ENCODE data around the gene ACP7.
"Not testable (repeated sequence)": the region's sequence is repeated elsewhere in the genome, so short reads cannot be mapped to it uniquely, and the experiment has no call there.

ACP7 gene

DNA sequence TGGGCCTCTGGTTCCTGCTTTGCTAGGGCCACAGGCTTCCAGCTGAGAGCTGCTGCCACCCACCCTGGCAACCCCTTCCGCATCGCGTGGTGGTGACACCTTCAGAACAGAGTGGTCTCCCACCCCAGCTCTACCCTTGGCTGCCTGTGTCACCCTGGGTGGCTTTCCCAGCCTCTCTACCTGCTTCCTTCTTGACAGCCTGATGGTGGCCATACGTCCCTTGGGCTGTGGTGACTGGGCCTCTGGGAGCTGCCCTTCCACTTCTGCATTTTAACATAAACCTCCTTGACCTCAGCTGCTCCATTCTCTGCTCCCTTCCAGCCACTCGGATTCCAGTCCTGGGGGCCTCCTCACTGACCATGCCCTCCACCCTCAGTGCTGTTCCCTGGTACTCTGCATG, 58.5 kb downstream of the ACP7 start:
- no peak overlapping the region for H3K4me3 ChIP-seq (ENCODE audit: low read length)
- DNase-seq (ENCODE audit: low read depth, low spot score) = no peak

GRCh38 chr19:39143757-39144289, 59.7 kb downstream of the ACP7 start:
- not testable (repeated sequence) for H3K4me3 ChIP-seq (ENCODE audit: low read length); DNase-seq (ENCODE audit: low read depth, low spot score)

GRCh38 chr19:39144290-39145071, 60.3 kb downstream of the ACP7 start:
- no peak for DNase-seq (ENCODE audit: low read depth, low spot score)

GRCh38 chr19:39145180-39145953, 61.2 kb downstream of the ACP7 start:
- no peak for DNase-seq (ENCODE audit: low read depth, low spot score)
- no peak overlapping the region for H3K4me3 ChIP-seq (ENCODE audit: low read length)

More at GRCh38 chr19:39144290-39145071, 60.3 kb downstream of the ACP7 start:
- H3K4me3 ChIP-seq (ENCODE audit: low read length) = no peak overlapping the region

- no peak overlapping the region for H3K4me3 ChIP-seq (ENCODE audit: low read length)
- no peak for DNase-seq (ENCODE audit: low read depth, low spot score)
These were observed 61.9 kb downstream of the ACP7 start for GRCh38 chr19:39146091-39146490.

GRCh38 chr19:39146686-39147450, 62.7 kb downstream of the ACP7 start:
- no peak overlapping the region for H3K4me3 ChIP-seq (ENCODE audit: low read length)
- DNase-seq (ENCODE audit: low read depth, low spot score) = no peak

DNA sequence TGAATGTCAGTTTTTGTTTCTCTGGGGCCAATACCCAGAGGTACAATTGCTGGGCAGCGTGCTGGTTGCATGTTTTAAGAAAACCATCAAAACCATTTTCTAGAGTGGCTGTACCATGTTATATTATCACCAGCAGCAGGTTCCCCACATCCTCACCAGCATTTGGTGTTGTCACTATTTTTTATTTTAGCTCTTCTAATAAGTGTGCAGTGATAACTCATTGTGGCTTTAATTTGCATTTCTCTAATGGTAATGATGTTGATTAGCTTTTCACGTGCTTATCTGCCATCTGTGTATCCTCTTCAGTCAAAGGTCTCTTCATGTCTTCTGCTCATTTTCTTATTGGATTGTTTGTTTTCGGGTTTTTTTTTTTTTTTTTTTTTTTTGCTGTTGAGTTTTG, 63.3 kb downstream of the ACP7 start:
- H3K4me3 ChIP-seq (ENCODE audit: low read length) = no peak overlapping the region
- no peak for DNase-seq (ENCODE audit: low read depth, low spot score)

- no peak for DNase-seq (ENCODE audit: low read depth, low spot score)
- no peak overlapping the region for H3K4me3 ChIP-seq (ENCODE audit: low read length)
These were observed 64.9 kb downstream of the ACP7 start for GRCh38 chr19:39148939-39149529.

- no peak for DNase-seq (ENCODE audit: low read depth, low spot score)
- no peak overlapping the region for H3K4me3 ChIP-seq (ENCODE audit: low read length)
These were observed 66.1 kb downstream of the ACP7 start for GRCh38 chr19:39150235-39150634.

DNA sequence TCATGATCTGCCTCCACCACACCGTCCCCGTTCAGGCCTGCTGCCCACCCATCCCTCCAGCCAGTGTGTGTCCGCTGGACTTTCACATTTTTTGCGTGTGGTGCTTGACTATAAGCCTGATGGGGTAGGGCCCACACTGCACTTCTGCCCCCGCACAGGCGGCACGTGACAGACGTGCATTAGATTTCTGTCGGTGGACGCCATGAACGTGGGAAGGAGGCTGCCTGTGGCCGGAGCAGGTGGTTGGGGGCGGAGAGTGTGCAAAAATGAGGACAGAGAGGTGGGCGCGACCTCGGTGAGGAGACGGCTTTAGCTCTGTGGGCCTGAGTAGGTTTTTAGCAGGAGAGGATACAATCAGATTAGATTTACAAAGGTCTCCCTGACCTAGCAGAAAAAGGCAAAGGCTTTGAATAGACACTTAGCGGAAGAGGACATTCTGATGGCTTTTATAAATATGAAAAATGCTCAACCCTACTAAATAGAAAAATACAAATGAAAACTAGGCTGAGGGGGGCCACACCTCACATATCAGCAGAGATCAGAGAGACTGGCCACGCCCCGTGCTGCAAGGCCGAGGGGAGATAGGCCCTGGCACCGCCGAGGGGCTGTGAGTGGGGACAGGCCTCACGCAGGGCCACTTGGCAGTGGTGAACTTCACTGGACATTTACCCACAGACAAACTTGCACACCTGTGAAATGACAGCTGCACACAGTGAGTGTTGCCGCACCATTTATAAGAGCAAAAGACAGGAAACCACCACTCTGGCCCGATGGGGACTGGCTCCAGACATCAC, 66.8 kb downstream of the ACP7 start:
- no peak for DNase-seq (ENCODE audit: low read depth, low spot score)
- no peak overlapping the region for H3K4me3 ChIP-seq (ENCODE audit: low read length)

DNA sequence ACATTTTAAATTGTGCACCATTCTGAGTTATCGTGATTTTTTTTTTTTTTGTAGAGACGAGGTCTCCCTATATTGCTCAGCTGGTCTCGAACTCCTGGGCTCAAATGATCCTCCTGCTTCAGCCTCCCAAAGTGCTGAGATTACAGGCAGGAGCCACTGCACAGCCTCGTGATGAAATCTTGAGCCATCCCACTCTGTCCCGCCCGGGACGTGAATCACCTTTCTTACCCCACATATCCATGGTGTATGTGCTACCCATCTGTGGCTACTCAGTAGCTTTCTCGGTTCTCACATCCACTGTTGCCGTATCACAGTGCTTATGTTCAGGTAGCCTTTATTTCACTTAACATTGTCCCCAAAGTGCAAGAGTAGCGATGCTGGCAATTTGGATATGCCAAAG, 67.9 kb downstream of the ACP7 start:
- H3K4me3 ChIP-seq (ENCODE audit: low read length) = no peak overlapping the region
- no peak for DNase-seq (ENCODE audit: low read depth, low spot score)

- DNase-seq (ENCODE audit: low read depth, low spot score) = no peak
- H3K4me3 ChIP-seq (ENCODE audit: low read length) = no peak overlapping the region
These were observed 70.0 kb downstream of the ACP7 start for GRCh38 chr19:39154100-39154628.

DNA sequence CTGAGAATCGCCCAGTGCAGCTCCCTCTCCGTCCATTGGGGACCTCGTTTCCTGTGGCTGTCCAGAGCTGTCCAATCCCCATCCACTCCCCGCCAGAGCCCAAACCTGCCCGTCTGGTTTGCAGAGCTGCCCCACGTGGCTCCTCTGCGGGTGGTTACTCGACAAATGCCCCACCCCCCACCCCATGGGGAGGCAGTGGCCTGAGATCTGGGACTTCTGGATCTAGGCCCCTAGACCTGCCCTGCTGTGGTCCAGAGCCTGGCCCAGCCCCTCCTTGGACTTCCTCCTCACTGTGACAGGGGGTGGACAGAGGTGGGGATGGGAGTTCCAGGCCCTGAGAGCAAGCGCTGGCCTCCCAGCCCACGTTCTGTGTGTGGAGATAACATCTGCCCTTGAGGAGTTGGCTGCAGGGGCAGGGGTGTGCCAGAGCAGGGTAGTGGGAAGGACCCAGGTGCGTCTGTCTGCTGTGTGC, 70.5 kb downstream of the ACP7 start:
- no peak for DNase-seq (ENCODE audit: low read depth, low spot score)
- H3K4me3 ChIP-seq (ENCODE audit: low read length) = no peak overlapping the region

DNA sequence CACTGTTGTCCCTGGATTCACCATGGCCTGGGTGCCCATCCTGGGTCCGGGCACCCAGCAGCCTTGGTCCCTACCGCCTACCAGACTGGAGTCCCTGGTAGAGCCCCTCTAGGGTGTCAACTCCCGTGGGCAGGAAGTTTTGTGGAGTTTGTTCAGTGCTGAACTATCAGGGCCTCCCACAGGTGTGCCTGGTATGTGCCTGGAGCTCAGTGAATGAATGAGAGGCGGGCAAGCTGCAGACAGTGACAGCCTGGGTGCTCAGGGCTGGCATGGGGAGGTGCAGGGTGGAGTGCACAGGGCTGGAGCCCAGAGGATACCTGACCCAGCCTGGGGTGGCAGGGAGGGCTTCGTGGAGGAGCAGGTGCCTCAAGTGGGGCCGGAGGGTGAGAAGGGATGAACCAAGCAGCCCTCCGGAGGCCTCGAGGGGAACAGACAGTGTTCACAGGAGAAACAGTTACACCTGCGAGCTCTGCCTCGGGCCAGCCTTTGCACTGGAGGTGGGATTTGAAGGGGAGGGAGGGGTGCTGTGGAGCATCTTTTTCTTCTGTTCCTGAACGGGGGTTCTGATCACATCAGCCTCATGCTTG, 71.0 kb downstream of the ACP7 start:
- DNase-seq (ENCODE audit: low read depth, low spot score) = no peak
- no peak overlapping the region for H3K4me3 ChIP-seq (ENCODE audit: low read length)

- no peak for DNase-seq (ENCODE audit: low read depth, low spot score)
- H3K4me3 ChIP-seq (ENCODE audit: low read length) = no peak overlapping the region
These were observed 71.6 kb downstream of the ACP7 start for GRCh38 chr19:39155741-39156140.

GRCh38 chr19:39156326-39157230, 72.4 kb downstream of the ACP7 start:
- no peak overlapping the region for H3K4me3 ChIP-seq (ENCODE audit: low read length)
- no peak for DNase-seq (ENCODE audit: low read depth, low spot score)

Data from Jurkat, Clone E6-1 (cell line).